ENCODE results near the gene IFIT1B.

Gene IFIT1B

GRCh38 chr10:89414146-89414878 is 36.5 kb downstream of the IFIT1B start, which contains the start of gene IFIT5:
TSS of gene IFIT5 (plus strand) at chr10:89414568. CDS start at chr10:89414799, 231 bp downstream.
- peak; percentile 86 for DNase-seq (ENCODE audit: low spot score)

- peak; percentile 64 for DNase-seq (ENCODE audit: low spot score)
These were observed 37.3 kb downstream of the IFIT1B start for GRCh38 chr10:89414879-89415821.

GRCh38 chr10:89416465-89416864 is 38.6 kb downstream of the IFIT1B start:
- no peak for DNase-seq (ENCODE audit: low spot score)

GRCh38 chr10:89419548-89419947 is 41.7 kb downstream of the IFIT1B start:
- DNase-seq (ENCODE audit: low spot score): no peak

- no peak for DNase-seq (ENCODE audit: low spot score)
These were observed 43.2 kb downstream of the IFIT1B start for GRCh38 chr10:89421018-89421476.

GRCh38 chr10:89425000-89425399 is 47.1 kb downstream of the IFIT1B start:
- DNase-seq (ENCODE audit: low spot score): no peak

GRCh38 chr10:89426230-89426868 is 48.5 kb downstream of the IFIT1B start:
- DNase-seq (ENCODE audit: low spot score): peak; percentile 55

GRCh38 chr10:89427629-89428028 is 49.8 kb downstream of the IFIT1B start:
- peak; percentile 58 for DNase-seq (ENCODE audit: low spot score)

- no peak for DNase-seq (ENCODE audit: low spot score)
These were observed 51.0 kb downstream of the IFIT1B start for GRCh38 chr10:89428877-89429276.

GRCh38 chr10:89431977-89432376 is 54.1 kb downstream of the IFIT1B start:
- no peak for DNase-seq (ENCODE audit: low spot score)
